A549 (cell line): ENCODE data around the gene SEMA3C.

Source experiments
- CTCF ChIP-seq: fragments of >200 bp; sonication (Bioruptor Twin); formaldehyde crosslinking; IDR thresholded peaks from 3 replicates; pipeline ENCODE4 v1.5.1; 2016
- ELK1 ChIP-seq: fragments of 150-350 bp; IDR thresholded peaks from 2 replicates; pipeline ENCODE4 v1.6.1; 2014; ENCODE audit warnings: low read depth, mild to moderate bottlenecking, low read length
- RNF2 ChIP-seq: fragments of 200-600 bp; sonication (generic); IDR thresholded peaks from 2 replicates; pipeline ENCODE4 v1.6.1; 2016; ENCODE audit warnings: low read depth, mild to moderate bottlenecking, antibody characterized with exemption, moderate library complexity, borderline replicate concordance

DNA sequence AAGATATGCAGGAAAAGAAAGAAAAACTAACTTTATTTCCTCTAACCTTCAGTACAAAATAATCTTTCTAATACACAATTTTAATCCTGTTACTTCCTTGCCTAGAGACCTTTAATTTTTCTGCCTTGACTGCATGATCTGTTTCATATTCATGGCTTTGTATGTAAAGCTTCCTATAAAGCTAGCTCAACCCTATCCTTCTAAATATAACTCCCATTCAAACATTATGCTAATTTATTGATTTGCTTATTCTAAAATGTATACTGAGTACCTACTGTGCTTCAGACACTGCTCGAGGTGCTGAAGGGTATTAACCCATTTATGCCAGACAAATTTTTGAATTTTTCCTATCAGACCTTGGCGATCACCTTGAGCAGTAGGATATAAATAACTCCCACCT is 47.6 kb downstream of the SEMA3C start:
- TF ChIP-seq ELK1: no peak
- no peak for TF ChIP-seq CTCF
- TF ChIP-seq RNF2: no peak
